GM12875 (cell line): ENCODE results near the gene ATF2.

Source experiments
- H3K4me3 ChIP-seq: one replicate; pipeline ENCODE4 v1.5.1; 2011; ENCODE audit warnings: low read depth, low read length, control low read depth
- CTCF ChIP-seq: IDR thresholded peaks from 2 replicates; pipeline ENCODE4 v1.5.1; 2011; ENCODE audit warnings: low read depth, mild to moderate bottlenecking, control low read depth, inconsistent platforms, low read length, moderate library complexity, borderline replicate concordance; ENCODE audit not compliant: insufficient read depth

ATF2 gene

GRCh38 chr2:175167792-175168563, at the start of gene ATF2:
Gene ATF2 (minus strand): TSS chr2:175168203. CDS start chr2:175136443, 31,760 bp downstream.
- peak within 1 kb of the TSS; percentile 100 for H3K4me3 ChIP-seq
- TF ChIP-seq CTCF: no peak

GRCh38 chr2:175207741-175208438, 39.9 kb upstream of the ATF2 start:
- TF ChIP-seq CTCF: no peak
- no peak overlapping the region for H3K4me3 ChIP-seq

GRCh38 chr2:175206866-175207265, 38.9 kb upstream of the ATF2 start:
- H3K4me3 ChIP-seq: no peak overlapping the region
- no peak for TF ChIP-seq CTCF

GRCh38 chr2:175205523-175205922, 37.5 kb upstream of the ATF2 start:
- TF ChIP-seq CTCF: no peak

GRCh38 chr2:175203621-175204496, 35.9 kb upstream of the ATF2 start:
- TF ChIP-seq CTCF: peak; percentile 51; the same call in 1 of the 2 replicates
- H3K4me3 ChIP-seq: no peak overlapping the region

More at GRCh38 chr2:175205523-175205922, 37.5 kb upstream of the ATF2 start:
- H3K4me3 ChIP-seq: no peak overlapping the region

- H3K4me3 ChIP-seq: no peak overlapping the region
- TF ChIP-seq CTCF: no peak
Observed at GRCh38 chr2:175195012-175195411, 27.0 kb upstream of the ATF2 start.
